OCI-LY1 (cell line): ENCODE results near the gene SPACA9.

Source experiments
- EZH2 ChIP-seq: fragments of 200-600 bp; sonication (generic), shearing (Covaris generic); IDR thresholded peaks from 2 replicates; pipeline ENCODE4 v1.8.0; 2017; ENCODE audit warnings: borderline replicate concordance, mixed run types, mild to moderate bottlenecking, antibody characterized with exemption, low read length, moderate library complexity, mixed read lengths
- TF ChIP-seq, protein P1 (sequence below): fragments of 200-600 bp; sonication (generic), shearing (Covaris generic); IDR thresholded peaks from 2 replicates; pipeline ENCODE4 v1.5.1; 2017; ENCODE audit warnings: mild to moderate bottlenecking, antibody characterized with exemption, low read length, moderate library complexity, mixed read lengths

DNA sequence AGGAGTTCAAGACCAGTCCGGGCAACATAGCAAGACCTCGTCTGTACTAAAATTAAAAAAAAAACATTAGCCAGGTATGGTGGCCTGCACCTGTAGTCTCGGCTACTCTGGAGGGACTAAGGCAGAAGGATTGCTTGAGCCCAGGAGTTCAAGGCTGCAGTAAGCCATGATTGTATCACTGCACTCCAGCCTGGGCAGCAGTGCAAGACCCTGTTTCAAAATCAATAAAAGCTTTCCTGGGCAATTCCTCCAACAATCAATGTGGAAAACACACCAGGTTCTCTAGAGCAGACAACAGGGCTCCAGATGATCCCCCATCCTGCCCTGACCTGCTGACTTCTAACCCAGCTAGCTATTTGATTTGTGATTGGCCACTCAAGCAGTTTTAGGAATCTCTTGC lies 1.8 kb upstream of the SPACA9 start:
- TF ChIP-seq, protein P1, sequence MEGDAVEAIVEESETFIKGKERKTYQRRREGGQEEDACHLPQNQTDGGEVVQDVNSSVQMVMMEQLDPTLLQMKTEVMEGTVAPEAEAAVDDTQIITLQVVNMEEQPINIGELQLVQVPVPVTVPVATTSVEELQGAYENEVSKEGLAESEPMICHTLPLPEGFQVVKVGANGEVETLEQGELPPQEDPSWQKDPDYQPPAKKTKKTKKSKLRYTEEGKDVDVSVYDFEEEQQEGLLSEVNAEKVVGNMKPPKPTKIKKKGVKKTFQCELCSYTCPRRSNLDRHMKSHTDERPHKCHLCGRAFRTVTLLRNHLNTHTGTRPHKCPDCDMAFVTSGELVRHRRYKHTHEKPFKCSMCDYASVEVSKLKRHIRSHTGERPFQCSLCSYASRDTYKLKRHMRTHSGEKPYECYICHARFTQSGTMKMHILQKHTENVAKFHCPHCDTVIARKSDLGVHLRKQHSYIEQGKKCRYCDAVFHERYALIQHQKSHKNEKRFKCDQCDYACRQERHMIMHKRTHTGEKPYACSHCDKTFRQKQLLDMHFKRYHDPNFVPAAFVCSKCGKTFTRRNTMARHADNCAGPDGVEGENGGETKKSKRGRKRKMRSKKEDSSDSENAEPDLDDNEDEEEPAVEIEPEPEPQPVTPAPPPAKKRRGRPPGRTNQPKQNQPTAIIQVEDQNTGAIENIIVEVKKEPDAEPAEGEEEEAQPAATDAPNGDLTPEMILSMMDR = no peak
- no peak for TF ChIP-seq EZH2
